Measurements from ENCODE around the gene SPRY1.

GRCh38 chr4:123419885-123420755, 23.5 kb downstream of the SPRY1 start:
- no peak for TF ChIP-seq CTCF (IDR thresholded peaks at IDR 0.05)
- TF ChIP-seq POLR2A (IDR thresholded peaks at IDR 0.05) = no peak

Measured in uterus (tissue), 2 donors.